HG03196 (cell line): ENCODE measurements around the gene ZNF697.

Source experiments
- ATAC-seq: cut with Tn5 transposase; IDR thresholded peaks from one replicate; pipeline ENCODE4 v1.9.1; 2021; ENCODE audit not compliant: unreplicated experiment

The ZNF697 gene

DNA sequence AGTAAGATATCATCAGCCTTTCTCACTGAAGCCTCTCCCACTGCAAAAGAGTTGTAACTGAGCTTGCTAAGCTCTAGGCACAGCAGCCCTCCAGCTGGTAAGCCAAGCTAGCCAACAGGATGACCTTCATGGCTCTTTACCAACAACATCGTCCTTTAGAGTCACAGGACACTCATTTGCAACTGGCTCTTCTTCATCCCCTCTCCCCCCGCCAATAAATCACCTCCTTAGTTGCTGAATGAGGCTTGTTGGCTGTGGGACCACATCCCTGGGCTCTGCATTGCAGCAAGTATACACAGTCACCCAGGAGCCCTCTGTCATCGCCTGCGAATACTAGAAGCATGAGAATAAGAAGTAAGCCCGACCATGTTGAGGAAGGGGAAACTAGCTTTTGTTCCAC lies 16.0 kb upstream of the ZNF697 start:
- ATAC-seq: no peak

DNA sequence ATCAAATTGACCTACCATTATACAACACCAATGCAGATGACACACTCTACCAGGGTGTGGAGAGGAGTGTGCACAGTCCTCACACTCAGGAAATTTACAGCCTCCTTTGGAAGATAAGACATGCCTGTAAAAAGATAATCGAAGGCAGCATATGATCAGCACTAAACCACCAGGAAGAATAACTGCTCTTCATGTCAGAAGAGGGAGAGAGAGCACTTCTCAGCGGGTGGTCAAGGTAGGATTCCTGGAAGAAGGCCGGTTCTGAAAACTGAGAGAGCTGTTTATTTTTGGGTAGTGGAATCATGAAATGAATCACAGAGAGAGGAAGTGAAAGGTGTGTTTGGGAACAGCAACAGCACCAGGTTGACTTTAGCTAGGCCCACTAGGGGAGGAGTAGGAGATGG lies 14.0 kb upstream of the ZNF697 start:
- peak; percentile 60 for ATAC-seq

GRCh38 chr1:119660253-119661083 lies 12.4 kb upstream of the ZNF697 start:
- peak; percentile 61 for ATAC-seq

DNA sequence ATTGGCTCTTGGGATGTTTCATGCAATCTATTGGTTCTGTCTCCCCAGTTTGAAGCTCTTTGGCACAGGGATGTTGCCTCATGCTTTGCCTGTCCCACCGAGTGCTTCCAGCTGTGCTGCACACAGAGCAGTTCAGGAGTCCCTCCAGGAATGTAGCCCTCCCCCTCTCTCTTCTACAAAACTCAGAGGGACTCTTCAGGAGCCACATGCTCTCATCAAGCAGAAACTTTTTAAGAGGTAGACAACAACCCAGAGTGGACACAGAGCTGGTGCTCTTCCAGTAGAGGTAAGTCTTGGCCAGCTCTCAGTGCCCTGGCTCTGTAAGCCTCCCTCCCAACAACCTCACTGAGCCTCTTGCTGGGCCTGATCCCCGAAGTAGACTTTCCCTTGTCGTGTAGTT lies 11.6 kb upstream of the ZNF697 start:
- no peak for ATAC-seq

DNA sequence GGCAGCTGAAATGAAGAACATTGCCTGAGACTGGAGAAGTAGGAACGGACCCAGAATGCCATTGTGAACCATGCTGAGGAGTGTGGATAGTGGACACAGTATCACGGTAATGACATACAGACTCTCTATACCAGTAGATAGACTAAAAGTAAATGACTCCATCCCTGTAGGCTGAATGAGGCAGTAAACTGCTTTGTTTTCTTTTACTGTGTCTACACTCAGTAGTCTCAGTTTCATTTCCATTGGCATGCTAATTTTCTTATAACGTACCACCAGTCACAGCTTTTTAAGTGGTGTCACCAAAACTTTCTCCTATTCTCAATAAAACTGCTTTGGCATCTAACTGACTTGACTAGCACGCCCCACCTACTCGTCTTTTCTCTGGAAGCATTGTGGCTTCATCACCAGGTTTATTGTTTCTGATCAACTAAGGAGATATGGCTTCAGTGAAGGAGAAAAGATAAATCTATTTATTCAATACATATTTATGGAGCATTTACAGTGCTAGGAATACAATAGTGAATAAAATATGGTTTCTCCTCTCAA lies 8.4 kb upstream of the ZNF697 start:
- no peak for ATAC-seq

DNA sequence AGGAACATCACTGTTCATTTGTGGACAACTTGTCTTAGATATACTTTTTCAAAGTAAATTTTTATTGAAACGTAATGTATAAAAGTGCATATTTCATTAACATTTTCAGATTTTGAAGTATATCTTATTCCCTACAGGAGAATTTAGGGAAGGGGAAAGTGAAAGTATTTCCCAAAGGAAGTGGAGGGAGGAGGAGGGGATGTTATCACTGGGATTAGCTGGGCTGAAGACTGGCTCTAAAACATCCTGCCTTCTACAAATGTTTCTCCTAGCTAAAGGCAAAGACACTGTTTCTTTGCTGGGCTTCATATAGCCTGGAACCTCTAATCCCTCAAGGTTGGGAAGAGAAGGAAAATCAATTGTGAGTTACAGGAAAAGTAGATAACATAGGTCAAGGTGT lies 7.1 kb upstream of the ZNF697 start:
- ATAC-seq: no peak

GRCh38 chr1:119653839-119654170 lies 5.7 kb upstream of the ZNF697 start:
- ATAC-seq: no peak

- ATAC-seq: no peak
Observed at GRCh38 chr1:119653135-119653838, 5.2 kb upstream of the ZNF697 start.

DNA sequence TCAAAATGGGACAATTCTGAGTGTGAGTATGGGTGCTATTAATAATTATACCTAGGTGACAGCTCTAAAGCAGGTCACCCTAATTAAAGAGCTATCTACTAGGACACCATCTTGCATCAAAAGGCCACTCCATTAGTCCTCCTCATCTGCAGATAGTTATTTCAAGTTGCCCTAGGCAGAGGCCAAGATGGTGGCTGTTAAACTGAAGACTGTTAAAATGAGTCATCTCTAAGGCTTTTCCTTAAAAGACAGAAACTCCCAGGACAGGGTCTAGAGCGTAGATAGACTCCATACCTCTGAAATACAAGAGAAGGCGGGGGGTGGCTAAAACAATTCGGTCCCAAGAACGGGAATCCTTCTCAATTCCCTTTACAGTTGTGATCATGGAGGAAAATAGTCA lies 4.5 kb upstream of the ZNF697 start:
- ATAC-seq: no peak

GRCh38 chr1:119651641-119652040 lies 3.6 kb upstream of the ZNF697 start:
- no peak for ATAC-seq

DNA sequence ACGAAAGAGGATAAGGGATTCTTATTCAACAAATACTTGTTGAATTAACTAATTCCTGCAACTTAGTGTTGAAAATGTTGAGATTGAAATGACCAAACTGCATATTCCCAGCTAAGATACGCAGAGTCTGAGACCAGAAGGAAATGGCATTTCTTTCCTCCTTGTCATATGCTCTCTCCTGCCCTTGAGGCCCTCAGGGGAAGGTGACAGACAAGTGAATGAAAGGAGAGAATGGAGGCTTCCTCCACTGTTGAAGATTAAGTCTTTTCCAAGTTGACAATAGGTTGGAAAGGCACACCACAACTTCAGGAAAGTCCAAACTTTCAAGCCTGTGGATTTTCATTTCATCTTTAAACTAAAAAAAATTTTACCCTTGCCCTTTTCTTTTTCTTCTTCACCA lies 3.1 kb upstream of the ZNF697 start:
- ATAC-seq: no peak

- ATAC-seq: no peak
Observed at GRCh38 chr1:119648620-119649004, 546 bp upstream of the ZNF697 start.

DNA sequence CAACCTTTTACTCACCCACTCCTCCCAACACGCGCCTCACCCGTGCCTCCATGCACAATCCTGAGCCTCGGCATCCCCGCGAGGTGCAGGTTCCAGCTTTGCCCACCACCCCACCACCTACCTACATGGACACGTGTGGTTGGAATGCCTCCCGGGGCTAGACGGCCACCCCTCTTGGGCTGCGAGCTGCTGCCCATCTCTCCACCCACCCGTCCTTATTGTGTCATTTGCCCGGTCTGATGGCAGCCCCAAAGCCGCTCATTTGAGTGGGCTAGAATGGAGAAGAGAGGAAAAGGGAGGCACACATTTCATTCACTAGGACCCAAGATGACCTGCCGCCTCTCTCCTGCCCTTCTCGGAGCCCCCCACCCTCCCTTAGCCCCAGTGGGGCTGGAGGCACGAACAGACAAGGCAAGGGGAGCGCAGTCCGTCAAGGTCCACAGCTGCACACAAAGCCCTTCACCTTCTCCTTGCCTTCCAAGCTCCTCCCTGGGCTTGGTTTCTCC lies 785 bp downstream of the ZNF697 start:
- ATAC-seq: no peak

DNA sequence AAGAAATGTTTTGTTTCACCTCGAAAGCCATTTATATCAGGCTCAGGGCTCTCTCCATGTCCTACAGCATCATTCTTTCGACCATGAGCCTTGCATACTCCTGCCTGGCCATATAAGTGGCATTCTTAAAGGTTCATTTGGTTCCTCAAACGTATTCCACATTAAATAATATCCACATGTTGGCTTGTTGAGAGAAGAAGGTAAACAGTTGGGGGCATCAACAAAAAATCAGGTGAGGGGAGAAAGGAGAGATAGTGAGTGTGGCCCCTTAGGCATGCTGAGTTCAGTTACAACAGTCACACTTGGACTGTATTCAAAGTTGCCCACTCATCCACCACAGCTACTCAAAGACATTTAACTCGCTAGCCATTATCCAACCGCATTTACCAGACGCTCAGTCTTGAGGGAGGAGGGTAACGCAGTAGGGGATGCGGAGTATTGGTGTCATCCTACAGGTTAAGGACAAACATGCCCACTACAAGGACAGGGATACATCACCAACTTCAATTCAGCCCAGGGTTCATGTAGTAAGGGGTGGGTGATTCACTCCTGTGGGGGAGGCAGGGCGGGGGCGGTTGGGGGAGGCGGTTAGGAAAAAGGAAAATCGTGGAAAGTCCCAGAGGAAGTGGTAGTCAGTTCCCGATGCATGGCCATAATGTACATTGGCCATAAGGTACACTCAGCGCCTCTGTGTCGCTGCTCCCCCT lies 1.4 kb downstream of the ZNF697 start:
- ATAC-seq: no peak

- ATAC-seq: no peak
Observed at GRCh38 chr1:119639109-119639508, 9.0 kb downstream of the ZNF697 start.

- ATAC-seq: no peak
Observed at GRCh38 chr1:119637710-119638109, 10.4 kb downstream of the ZNF697 start.

DNA sequence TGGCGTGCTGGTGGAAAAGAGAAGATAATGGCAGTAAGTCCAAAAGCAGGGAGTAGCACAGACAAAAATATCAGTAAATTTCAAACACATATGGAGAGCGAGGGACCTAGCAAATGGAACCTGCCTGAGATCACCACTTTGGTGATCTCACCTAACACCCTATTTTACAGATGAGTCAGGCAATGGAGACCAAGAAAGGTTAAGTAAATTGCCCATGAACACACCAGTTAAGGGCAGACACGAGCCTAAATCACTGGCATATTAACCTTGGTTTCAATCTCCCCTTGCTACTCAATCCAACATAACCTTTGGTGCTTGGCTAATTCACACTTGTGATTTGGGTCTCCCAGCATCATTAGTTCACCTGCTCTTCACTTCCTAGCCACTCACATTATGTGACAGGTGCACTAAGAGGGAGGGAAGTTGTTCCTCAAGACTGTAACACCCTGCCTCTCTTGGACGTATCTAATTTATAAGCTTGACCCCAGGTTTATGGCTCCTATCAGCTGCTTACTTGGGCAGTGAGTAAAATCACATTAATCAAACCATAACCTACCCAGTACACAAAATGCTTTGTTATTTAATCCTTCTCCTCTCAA lies 11.5 kb downstream of the ZNF697 start:
- no peak for ATAC-seq

DNA sequence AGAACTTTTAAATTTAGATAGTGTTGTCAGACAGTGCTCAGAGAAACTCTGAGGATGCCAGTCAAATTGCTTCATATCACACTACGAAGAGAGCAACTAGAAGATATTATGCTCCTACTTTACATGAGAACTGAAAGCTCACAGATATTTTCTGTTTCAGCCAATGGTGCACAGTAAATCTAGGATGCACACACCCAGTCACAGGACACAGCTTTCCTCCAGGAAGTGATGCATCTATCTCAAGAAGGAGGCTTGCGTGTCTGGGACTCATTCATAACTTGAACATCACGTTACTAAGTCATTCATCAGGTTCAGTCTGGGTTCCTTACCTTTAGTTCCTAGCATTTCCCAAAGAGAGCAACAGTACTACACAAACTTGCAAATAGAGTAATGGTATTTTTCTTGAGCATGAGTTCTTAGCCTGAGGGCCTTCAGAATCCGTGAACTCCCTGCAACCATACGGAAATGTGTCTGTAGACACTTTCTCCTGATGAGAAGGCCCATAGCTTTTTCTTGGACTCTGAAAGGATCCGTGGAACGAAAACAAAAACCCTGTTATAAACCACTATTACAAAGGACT lies 12.2 kb downstream of the ZNF697 start:
- no peak for ATAC-seq

- ATAC-seq: no peak
Observed at GRCh38 chr1:119634016-119634415, 14.1 kb downstream of the ZNF697 start.

DNA sequence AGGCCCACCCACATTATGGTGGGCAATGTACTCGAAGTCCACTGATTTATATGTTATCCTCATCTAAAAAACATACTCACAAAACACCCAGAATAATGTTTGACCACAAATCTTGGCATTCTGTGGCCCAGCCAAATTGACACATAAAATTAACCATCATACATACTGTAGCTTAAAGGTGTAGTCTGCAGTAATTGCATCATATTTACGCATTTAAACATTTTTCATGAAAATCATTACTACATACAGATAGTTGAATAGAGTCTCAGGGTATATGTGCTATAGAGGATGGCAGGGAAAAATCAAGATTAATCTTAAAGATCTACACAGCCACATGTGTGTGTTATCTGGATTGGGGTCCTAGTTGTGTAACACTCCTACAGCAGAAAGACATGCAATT lies 14.5 kb downstream of the ZNF697 start:
- ATAC-seq: no peak

DNA sequence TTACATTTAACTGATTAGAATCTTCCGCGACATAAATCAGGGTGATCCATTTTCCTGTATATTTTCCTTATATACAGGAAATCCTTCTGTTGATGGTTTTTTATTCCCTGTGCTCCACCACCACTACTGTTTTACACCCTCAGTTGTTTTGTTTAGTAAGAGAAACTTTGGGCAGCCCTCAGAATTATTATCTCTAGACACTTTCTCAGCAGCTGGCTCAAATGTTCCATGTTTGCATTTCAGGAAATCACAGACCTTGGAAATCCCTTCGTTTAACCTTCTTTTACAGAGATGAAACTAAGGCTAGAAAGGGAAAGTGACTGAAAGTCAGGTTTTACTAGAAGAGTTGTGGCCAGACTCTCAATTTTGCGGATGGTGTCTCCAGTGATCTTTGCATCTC lies 15.2 kb downstream of the ZNF697 start:
- ATAC-seq: no peak
